Measurements from ENCODE around the gene SLC48A1. TPM values are rescaled to one million over a fixed set of nuclear protein-coding genes. Genes with fewer than 3 reads are reported as not detected.

The SLC48A1 gene
- total and polyA plus RNA-seq, 2 donors (not counting 3 experiments of a cell fraction or from before 2014, with no cell fraction given): 17.3 to 20.3 TPM

DNA sequence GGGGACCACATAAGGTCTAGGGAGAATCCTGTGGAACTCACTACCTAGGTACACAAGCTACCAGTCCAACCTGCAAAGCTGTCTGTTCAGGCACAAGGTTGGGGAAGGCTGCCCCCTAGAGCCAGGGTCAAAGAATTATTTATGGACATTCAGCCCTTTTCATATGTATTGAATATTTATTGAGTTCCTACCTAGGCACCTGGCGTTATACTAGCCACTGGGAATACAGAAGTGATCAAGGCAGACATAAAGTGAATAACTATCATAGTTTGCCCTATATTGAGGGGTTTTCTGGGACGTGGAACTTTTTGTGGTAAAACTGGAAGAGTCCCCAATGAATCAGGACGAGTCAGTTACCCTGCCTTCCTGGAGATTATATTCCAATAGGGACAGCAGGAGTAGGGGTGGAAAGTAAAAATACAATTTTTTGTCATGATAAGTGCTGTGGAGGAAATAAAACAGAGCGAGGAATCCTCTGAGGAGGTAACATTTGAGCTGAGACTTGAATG lies 5.8 kb upstream of the SLC48A1 start:
- H3K9me1 ChIP-seq (replicated peaks; ENCODE audit: control insufficient read depth, extremely low read depth, insufficient read depth, low read length): no peaks in the 10 kb centered on the region
- no peaks in the 10 kb centered on the region for H4K20me1 ChIP-seq (replicated peaks; ENCODE audit: control insufficient read depth, extremely low read depth, insufficient read depth, low read length)
- H3K27ac ChIP-seq (ENCODE audit: insufficient read depth, low read depth, low read length): no peak overlapping the region
- H3K27me3 ChIP-seq (ENCODE audit: control insufficient read depth in 2 of 2, insufficient read depth in 2 of 2, low read length in 2 of 2): no peaks in the 10 kb centered on the region
- H3K9ac ChIP-seq (replicated peaks; ENCODE audit: extremely low read depth, insufficient read depth, low read length): no peak overlapping the region
- POLR2A ChIA-PET: interaction anchor here (0.6 kb wide), 1 partner anchor 25 kb away, joined by 3 read pairs; no protein-coding TSS in a partner anchor
- dilution Hi-C loops (cut with MboI; ENCODE audit: extremely low pct_ligation_motif_present, low sequenced_read_pairs) (no loop called here), intact Hi-C loops (cut with micrococcal nuclease) (loop anchor here (1.0 kb wide), 2 partner anchors 25 to 52 kb away; no protein-coding TSS in a partner anchor)
- peak; percentile 66 for DNase-seq (ENCODE audit: low read depth, low spot score)
- no peaks in the 10 kb centered on the region for H3K9me3 ChIP-seq (replicated peaks; ENCODE audit: control insufficient read depth, insufficient read depth, low read length)
- no peaks in the 10 kb centered on the region for H3K36me3 ChIP-seq (ENCODE audit: control insufficient read depth in 2 of 2, extremely low read depth in 1 of 2, insufficient read depth in 2 of 2, low read length in 2 of 2)
- FAIRE-seq: peak; percentile 75
- peaks cover 6% of the 10 kb centered on the region for H3K4me1 ChIP-seq (ENCODE audit: control insufficient read depth, extremely low read depth, insufficient read depth, low read length)
- no peak overlapping the region for H2AFZ ChIP-seq (ENCODE audit: low read depth, low read length)
- no peak for TF ChIP-seq POLR2AphosphoS5 (IDR thresholded peaks at IDR 0.05; ENCODE audit: insufficient read depth, low read depth, low read length)
- TF ChIP-seq, protein P1, sequence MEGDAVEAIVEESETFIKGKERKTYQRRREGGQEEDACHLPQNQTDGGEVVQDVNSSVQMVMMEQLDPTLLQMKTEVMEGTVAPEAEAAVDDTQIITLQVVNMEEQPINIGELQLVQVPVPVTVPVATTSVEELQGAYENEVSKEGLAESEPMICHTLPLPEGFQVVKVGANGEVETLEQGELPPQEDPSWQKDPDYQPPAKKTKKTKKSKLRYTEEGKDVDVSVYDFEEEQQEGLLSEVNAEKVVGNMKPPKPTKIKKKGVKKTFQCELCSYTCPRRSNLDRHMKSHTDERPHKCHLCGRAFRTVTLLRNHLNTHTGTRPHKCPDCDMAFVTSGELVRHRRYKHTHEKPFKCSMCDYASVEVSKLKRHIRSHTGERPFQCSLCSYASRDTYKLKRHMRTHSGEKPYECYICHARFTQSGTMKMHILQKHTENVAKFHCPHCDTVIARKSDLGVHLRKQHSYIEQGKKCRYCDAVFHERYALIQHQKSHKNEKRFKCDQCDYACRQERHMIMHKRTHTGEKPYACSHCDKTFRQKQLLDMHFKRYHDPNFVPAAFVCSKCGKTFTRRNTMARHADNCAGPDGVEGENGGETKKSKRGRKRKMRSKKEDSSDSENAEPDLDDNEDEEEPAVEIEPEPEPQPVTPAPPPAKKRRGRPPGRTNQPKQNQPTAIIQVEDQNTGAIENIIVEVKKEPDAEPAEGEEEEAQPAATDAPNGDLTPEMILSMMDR (IDR thresholded peaks at IDR 0.05; ENCODE audit: extremely low read depth in 1 of 2, insufficient read depth in 1 of 2, low read depth in 1 of 2, low read length in 2 of 2): peak; percentile 64 to 66
- TF ChIP-seq, protein P2, sequence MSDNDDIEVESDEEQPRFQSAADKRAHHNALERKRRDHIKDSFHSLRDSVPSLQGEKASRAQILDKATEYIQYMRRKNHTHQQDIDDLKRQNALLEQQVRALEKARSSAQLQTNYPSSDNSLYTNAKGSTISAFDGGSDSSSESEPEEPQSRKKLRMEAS (IDR thresholded peaks at IDR 0.05; ENCODE audit: insufficient read depth, insufficient read length): no peak
- CTCF ChIA-PET: interaction anchor here (0.7 to 10.1 kb wide), 27 partner anchors 11 to 390 kb away, joined by 3 to 385 read pairs (median 5); partner anchors contain the start of genes ASB8, ENDOU, RAPGEF3 and RPAP3
- BruUV-seq (replicated peaks): no TSS peak
- H3K4me3 ChIP-seq (replicated peaks in 1 of 3; ENCODE audit: insufficient read depth in 1 of 3, low read depth in 1 of 3, low read length in 3 of 3): no peak overlapping the region
- no peaks in the 10 kb centered on the region for H3K79me2 ChIP-seq (ENCODE audit: control insufficient read depth, insufficient read depth, low read length)
- H3K4me2 ChIP-seq (ENCODE audit: insufficient read depth, low read length): no peak overlapping the region

DNA sequence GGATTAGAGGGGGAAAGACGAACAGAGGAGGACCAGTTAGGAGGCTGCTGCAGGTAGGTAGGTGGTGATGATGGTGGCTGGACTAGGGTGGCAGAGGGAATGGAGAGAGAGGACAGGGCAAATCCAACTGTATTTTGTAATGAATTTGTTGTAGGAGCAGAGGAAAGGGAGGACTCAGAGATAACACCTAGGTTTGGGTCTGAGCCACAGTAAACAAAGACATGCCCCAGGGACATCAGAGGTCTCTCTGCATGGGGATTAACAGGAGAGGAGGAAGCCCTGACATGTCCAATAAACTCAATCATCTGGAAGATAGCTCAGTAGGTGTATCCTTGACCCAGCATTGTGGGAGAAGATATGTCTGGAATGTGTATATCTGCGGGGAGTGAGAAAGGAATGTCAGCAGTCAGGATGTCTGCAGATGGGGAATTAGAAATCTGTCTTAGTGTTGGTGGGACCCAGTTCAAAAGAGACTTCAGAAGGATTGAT lies 4.7 kb upstream of the SLC48A1 start:
- Histone ChIP-seq H2AFZ (ENCODE audit: low read depth, low read length) (no peak overlapping the region), H3K79me2 (ENCODE audit: control insufficient read depth, insufficient read depth, low read length) (no peaks in the 10 kb centered on the region), H3K4me3 (replicated peaks in 1 of 3; ENCODE audit: insufficient read depth in 1 of 3, low read depth in 1 of 3, low read length in 3 of 3) (no peak overlapping the region), H3K9me3 (replicated peaks; ENCODE audit: control insufficient read depth, insufficient read depth, low read length) (no peaks in the 10 kb centered on the region), H3K36me3 (ENCODE audit: control insufficient read depth in 2 of 2, extremely low read depth in 1 of 2, insufficient read depth in 2 of 2, low read length in 2 of 2) (no peaks in the 10 kb centered on the region), H3K9ac (replicated peaks; ENCODE audit: extremely low read depth, insufficient read depth, low read length) (no peak overlapping the region), H3K4me2 (ENCODE audit: insufficient read depth, low read length) (no peak overlapping the region), H4K20me1 (replicated peaks; ENCODE audit: control insufficient read depth, extremely low read depth, insufficient read depth, low read length) (no peaks in the 10 kb centered on the region), H3K9me1 (replicated peaks; ENCODE audit: control insufficient read depth, extremely low read depth, insufficient read depth, low read length) (no peaks in the 10 kb centered on the region), H3K27me3 (ENCODE audit: control insufficient read depth in 2 of 2, insufficient read depth in 2 of 2, low read length in 2 of 2) (no peaks in the 10 kb centered on the region), H3K27ac (ENCODE audit: insufficient read depth, low read depth, low read length) (no peak overlapping the region), H3K4me1 (ENCODE audit: control insufficient read depth, extremely low read depth, insufficient read depth, low read length) (peaks cover 12% of the 10 kb centered on the region)
- ChIA-PET CTCF (interaction anchor here (0.8 to 10.1 kb wide), 15 partner anchors 9 to 181 kb away, joined by 3 to 385 read pairs (median 7); partner anchors contain the start of genes ENDOU, RAPGEF3 and RPAP3), POLR2A (no interaction called here)
- FAIRE-seq (no peak), DNase-seq (ENCODE audit: low read depth, low spot score) (no peak)
- TF ChIP-seq JUN (IDR thresholded peaks at IDR 0.05; ENCODE audit: borderline replicate concordance, insufficient read depth, insufficient read length, low read depth) (no peak), FOS (IDR thresholded peaks at IDR 0.05; ENCODE audit: borderline replicate concordance, insufficient read depth, low read length) (no peak), EZH2 (IDR thresholded peaks at IDR 0.05; ENCODE audit: borderline replicate concordance, low read depth, low read length, severe bottlenecking) (no peak)
- TF ChIP-seq, protein P2 (IDR thresholded peaks at IDR 0.05; ENCODE audit: insufficient read depth, insufficient read length): no peak
- TF ChIP-seq, protein P1 (IDR thresholded peaks at IDR 0.05; ENCODE audit: extremely low read depth in 1 of 2, insufficient read depth in 1 of 2, low read depth in 1 of 2, low read length in 2 of 2): no peak
- intact Hi-C loops (cut with micrococcal nuclease): no loop called here
- BruUV-seq (replicated peaks): no TSS peak
- dilution Hi-C loops (cut with MboI; ENCODE audit: extremely low pct_ligation_motif_present, low sequenced_read_pairs): no loop called here

All from endothelial cell of umbilical vein (primary cell).